Measurements from ENCODE around the gene ARHGAP27. TPM values are rescaled to one million over a fixed set of nuclear protein-coding genes. Genes with fewer than 3 reads are reported as not detected.

ARHGAP27 gene
- 3.1 and 5.3 TPM in 2 replicates for total RNA-seq

GRCh38 chr17:45432405-45433158, at the start of gene ARHGAP27:
Gene ARHGAP27, minus strand, starts transcription at chr17:45432870. Its CDS starts 2,591 bp downstream, at chr17:45430279.

Other genes starting within 250 kb of the ARHGAP27 start
- gene FMNL1, start 211.0 kb downstream of the ARHGAP27 start, total RNA-seq: 0.10 and 0.33 TPM in 2 replicates
- not detected in 2 replicates for gene SPATA32, start 170.8 kb downstream of the ARHGAP27 start, total RNA-seq
- 1.9 and 3.4 TPM in 2 replicates for gene MAP3K14, start 115.8 kb downstream of the ARHGAP27 start, total RNA-seq
- gene PLEKHM1, start 57.9 kb upstream of the ARHGAP27 start, total RNA-seq: 24.8 and 37.0 TPM in 2 replicates